SU-DHL-6 (cell line): ENCODE data around the gene RAB11A.

Experiments
- H2AFZ ChIP-seq: fragments of 200-600 bp; sonication (generic); 2 replicates; pipeline ENCODE4 v1.6.1; 2014; ENCODE audit warnings: low read depth, mild to moderate bottlenecking, moderate library complexity, mixed read lengths, antibody characterized with exemption, low read length; ENCODE audit not compliant: severe bottlenecking
- H3F3A ChIP-seq: fragments of 200-600 bp; shearing (Covaris generic); 2 replicates; pipeline ENCODE4 v1.6.0; 2016; ENCODE audit warnings: antibody characterized with exemption, mild to moderate bottlenecking; ENCODE audit not compliant: insufficient read depth
- H3K27ac ChIP-seq: fragments of 200-600 bp; sonication (generic); 2 replicates; pipeline ENCODE4 v1.5.1; 2016; ENCODE audit warnings: low read depth, mild to moderate bottlenecking, low read length, moderate library complexity, mixed read lengths
- H3K27me3 ChIP-seq: fragments of 200-600 bp; sonication (generic), shearing (Covaris generic); 2 replicates; pipeline ENCODE4 v1.6.0; 2014; ENCODE audit warnings: mild to moderate bottlenecking, low read length
- H3K36me3 ChIP-seq: fragments of 200-600 bp; sonication (generic); 2 replicates; pipeline ENCODE4 v1.6.1; 2014; ENCODE audit warnings: mild to moderate bottlenecking, low read length, mixed read lengths
- H3K4me2 ChIP-seq: fragments of 300-600, 200-600 bp; shearing (Covaris generic), sonication (generic); 2 replicates; pipeline ENCODE4 v1.6.0; 2014; ENCODE audit warnings: low read length, low read depth, mild to moderate bottlenecking; ENCODE audit not compliant: poor library complexity, severe bottlenecking
- H3K4me3 ChIP-seq: fragments of 200-600 bp; sonication (generic); 2 replicates; pipeline ENCODE4 v1.5.1; 2014; ENCODE audit warnings: antibody characterized with exemption, low read length, mild to moderate bottlenecking, mixed read lengths; ENCODE audit not compliant: insufficient read depth, poor library complexity, severe bottlenecking
- H3K79me2 ChIP-seq: fragments of 200-600 bp; sonication (generic); 2 replicates; pipeline ENCODE4 v1.6.1; 2014; ENCODE audit warnings: mild to moderate bottlenecking, low read length, moderate library complexity; ENCODE audit not compliant: insufficient read depth
- H3K9ac ChIP-seq: fragments of 200-600 bp; sonication (generic); 2 replicates; pipeline ENCODE4 v1.7.0; 2014; ENCODE audit warnings: mild to moderate bottlenecking, low read length
- H3K9me2 ChIP-seq: fragments of 200-600 bp; sonication (generic); replicated peaks from 2 replicates; pipeline ENCODE4 v1.6.1; 2014; ENCODE audit warnings: low read length; ENCODE audit not compliant: insufficient read depth
- H3K9me3 ChIP-seq: fragments of 200-600 bp; sonication (generic); 2 replicates; pipeline ENCODE4 v1.6.1; 2014; ENCODE audit warnings: low read length, mixed read lengths; ENCODE audit not compliant: insufficient read depth
- H4K20me1 ChIP-seq: fragments of 200-600 bp; sonication (generic); 2 replicates; pipeline ENCODE4 v1.6.1; 2014; ENCODE audit warnings: low read depth, mild to moderate bottlenecking, antibody characterized with exemption, low read length, moderate library complexity, mixed read lengths
- CTCF ChIP-seq: fragments of 200-600 bp; sonication (generic); IDR thresholded peaks from one replicate; pipeline ENCODE4 v1.5.1; 2017; ENCODE audit warnings: antibody characterized with exemption, mild to moderate bottlenecking, low read length, moderate library complexity; ENCODE audit not compliant: insufficient read depth, poor library complexity, severe bottlenecking
- EZH2phosphoT487 ChIP-seq: fragments of 200-600 bp; sonication (generic), shearing (Covaris generic); conservative IDR thresholded peaks from 2 replicates; pipeline ENCODE4 v1.6.1; 2018; ENCODE audit warnings: mild to moderate bottlenecking, antibody characterized with exemption, low read length, moderate library complexity, mixed read lengths

Gene RAB11A

GRCh38 chr15:65937054-65937453 is 67.8 kb downstream of the RAB11A start:
- H3K9ac ChIP-seq: no peak overlapping the region
- H3K79me2 ChIP-seq: no peaks in the 10 kb centered on the region
- H3K9me2 ChIP-seq: no peaks in the 10 kb centered on the region
- no peaks in the 10 kb centered on the region for H3K9me3 ChIP-seq
- TF ChIP-seq EZH2phosphoT487: no peak
- no peak for TF ChIP-seq CTCF
- H3K36me3 ChIP-seq: no peaks in the 10 kb centered on the region
- H3K4me3 ChIP-seq: no peak overlapping the region
- no peak overlapping the region for H3K27ac ChIP-seq
- no peaks in the 10 kb centered on the region for H4K20me1 ChIP-seq
- no peaks in the 10 kb centered on the region for H3K27me3 ChIP-seq
- no peaks in the 10 kb centered on the region for H3F3A ChIP-seq
- H2AFZ ChIP-seq: no peak overlapping the region
- H3K4me2 ChIP-seq: no peak overlapping the region

GRCh38 chr15:65937476-65937875 is 68.2 kb downstream of the RAB11A start:
- no peaks in the 10 kb centered on the region for H3K79me2 ChIP-seq
- no peak overlapping the region for H2AFZ ChIP-seq
- H3K9me3 ChIP-seq: no peaks in the 10 kb centered on the region
- no peaks in the 10 kb centered on the region for H3K27me3 ChIP-seq
- no peak overlapping the region for H3K9ac ChIP-seq
- H3K4me2 ChIP-seq: no peak overlapping the region
- H3K9me2 ChIP-seq: no peaks in the 10 kb centered on the region
- no peak overlapping the region for H3K4me3 ChIP-seq
- H3F3A ChIP-seq: no peaks in the 10 kb centered on the region
- no peaks in the 10 kb centered on the region for H3K36me3 ChIP-seq
- no peaks in the 10 kb centered on the region for H4K20me1 ChIP-seq
- TF ChIP-seq CTCF: no peak
- no peak for TF ChIP-seq EZH2phosphoT487
- no peak overlapping the region for H3K27ac ChIP-seq

- Histone ChIP-seq H3K4me2 (no peak overlapping the region), H3K27ac (no peak overlapping the region), H3K79me2 (no peaks in the 10 kb centered on the region), H3K9ac (no peak overlapping the region), H3K9me2 (no peaks in the 10 kb centered on the region), H3K9me3 (no peaks in the 10 kb centered on the region), H3F3A (no peaks in the 10 kb centered on the region), H4K20me1 (no peaks in the 10 kb centered on the region), H3K27me3 (no peaks in the 10 kb centered on the region), H3K4me3 (no peak overlapping the region), H3K36me3 (no peaks in the 10 kb centered on the region), H2AFZ (no peak overlapping the region)
- TF ChIP-seq CTCF: no peak
- no peak for TF ChIP-seq EZH2phosphoT487
These were observed 69.3 kb downstream of the RAB11A start for GRCh38 chr15:65938604-65939003.
